GM06990 (cell line): ENCODE results near the gene CNTN5.

Experiments used
- DNase-seq: peaks from one replicate; pipeline ENCODE4 v3.0.0-alpha.2; 2011; ENCODE audit not compliant: insufficient read length; ENCODE audit errors: extremely low read depth
- H3K27me3 ChIP-seq: replicated peaks from 2 replicates; pipeline ENCODE4 v1.6.0; 2011; ENCODE audit warnings: low read length; ENCODE audit not compliant: control insufficient read depth, insufficient read depth
- H3K36me3 ChIP-seq: 2 replicates; pipeline ENCODE4 v1.5.1; 2011; ENCODE audit warnings: low read length; ENCODE audit not compliant: control insufficient read depth, insufficient read depth
- H3K4me3 ChIP-seq: replicated peaks from 2 replicates; pipeline ENCODE4 v1.5.1; 2011; ENCODE audit warnings: low read depth, mild to moderate bottlenecking, control low read depth, low read length
- TF ChIP-seq, protein P1 (sequence below): IDR thresholded peaks from 2 replicates; pipeline ENCODE4 v1.5.1; 2011; ENCODE audit warnings: low read length, control low read depth, mild to moderate bottlenecking, inconsistent platforms; ENCODE audit not compliant: insufficient read depth, poor library complexity, severe bottlenecking

The CNTN5 gene

DNA sequence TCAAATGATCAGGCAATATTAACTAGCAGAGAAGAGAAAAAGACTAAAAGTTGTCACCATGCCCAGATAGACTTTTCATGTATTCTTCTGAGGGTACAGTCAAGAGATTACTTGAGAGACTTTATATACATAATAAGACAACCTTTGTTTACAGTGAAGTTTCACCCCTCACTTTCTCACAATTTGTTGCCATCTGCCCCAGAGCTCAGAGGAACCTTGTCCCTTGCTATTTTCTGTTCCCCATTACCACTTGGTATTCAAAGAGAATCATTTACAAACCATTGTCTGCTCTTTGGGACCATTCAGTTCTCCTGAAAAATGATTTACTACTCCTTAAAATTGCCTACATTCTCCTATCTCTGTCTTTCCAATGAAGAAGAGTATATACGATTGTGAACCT, 544.6 kb downstream of the CNTN5 start:
- Histone ChIP-seq H3K36me3 (no peaks in the 10 kb centered on the region), H3K27me3 (no peaks in the 10 kb centered on the region), H3K4me3 (no peak overlapping the region)
- no peak for DNase-seq
- TF ChIP-seq, protein P1, sequence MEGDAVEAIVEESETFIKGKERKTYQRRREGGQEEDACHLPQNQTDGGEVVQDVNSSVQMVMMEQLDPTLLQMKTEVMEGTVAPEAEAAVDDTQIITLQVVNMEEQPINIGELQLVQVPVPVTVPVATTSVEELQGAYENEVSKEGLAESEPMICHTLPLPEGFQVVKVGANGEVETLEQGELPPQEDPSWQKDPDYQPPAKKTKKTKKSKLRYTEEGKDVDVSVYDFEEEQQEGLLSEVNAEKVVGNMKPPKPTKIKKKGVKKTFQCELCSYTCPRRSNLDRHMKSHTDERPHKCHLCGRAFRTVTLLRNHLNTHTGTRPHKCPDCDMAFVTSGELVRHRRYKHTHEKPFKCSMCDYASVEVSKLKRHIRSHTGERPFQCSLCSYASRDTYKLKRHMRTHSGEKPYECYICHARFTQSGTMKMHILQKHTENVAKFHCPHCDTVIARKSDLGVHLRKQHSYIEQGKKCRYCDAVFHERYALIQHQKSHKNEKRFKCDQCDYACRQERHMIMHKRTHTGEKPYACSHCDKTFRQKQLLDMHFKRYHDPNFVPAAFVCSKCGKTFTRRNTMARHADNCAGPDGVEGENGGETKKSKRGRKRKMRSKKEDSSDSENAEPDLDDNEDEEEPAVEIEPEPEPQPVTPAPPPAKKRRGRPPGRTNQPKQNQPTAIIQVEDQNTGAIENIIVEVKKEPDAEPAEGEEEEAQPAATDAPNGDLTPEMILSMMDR: no peak

DNA sequence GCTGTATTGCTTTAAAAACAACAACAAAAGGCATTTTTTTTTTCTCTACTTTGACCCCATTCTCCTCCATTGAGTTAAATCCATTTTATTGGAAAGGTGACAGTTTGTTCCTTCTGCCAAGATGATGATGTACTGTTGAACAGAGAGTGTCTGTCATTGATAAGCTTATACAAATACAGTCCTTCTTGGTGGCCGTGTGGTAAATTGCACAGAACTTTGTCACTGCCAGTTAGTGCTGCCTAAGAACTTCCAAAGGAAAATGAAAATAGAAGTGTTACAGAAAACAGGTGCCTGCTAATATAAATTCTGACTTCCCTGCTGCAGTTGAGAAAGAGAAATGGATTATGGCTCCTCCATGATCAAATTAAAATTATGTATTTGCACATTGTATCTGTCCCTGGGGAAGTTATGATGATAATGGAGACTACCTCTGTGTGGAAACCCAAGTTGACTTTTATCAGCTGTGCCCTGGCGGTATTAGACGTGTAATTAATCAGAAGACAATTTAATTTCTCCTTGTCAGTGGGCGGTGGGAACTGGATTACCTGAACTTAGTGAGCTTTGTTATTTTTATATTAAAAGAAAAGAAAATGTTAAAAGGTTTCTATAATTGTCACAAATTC, 546.7 kb downstream of the CNTN5 start:
- TF ChIP-seq, protein P1: no peak
- Histone ChIP-seq H3K36me3 (no peaks in the 10 kb centered on the region), H3K27me3 (no peaks in the 10 kb centered on the region), H3K4me3 (no peak overlapping the region)
- no peak for DNase-seq

DNA sequence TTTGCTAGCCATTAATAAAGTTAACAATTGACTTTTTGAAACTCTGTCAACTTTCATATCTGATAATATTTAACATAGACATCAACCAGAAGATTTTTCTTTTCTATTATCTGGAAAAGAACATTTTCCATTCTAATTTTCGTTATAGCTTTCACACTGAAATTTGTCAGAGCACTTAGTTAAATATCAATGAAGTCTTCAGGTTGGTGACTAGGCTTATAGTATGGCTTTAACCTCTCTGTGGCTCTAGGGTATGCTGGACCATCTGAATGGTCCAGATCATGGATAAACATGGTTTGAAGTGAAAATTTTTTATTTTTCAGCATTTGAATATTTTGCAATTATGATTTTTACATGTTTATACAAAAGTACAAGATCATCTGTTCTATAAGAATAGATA, 548.1 kb downstream of the CNTN5 start:
- no peak for DNase-seq
- Histone ChIP-seq H3K27me3 (no peaks in the 10 kb centered on the region), H3K4me3 (no peak overlapping the region), H3K36me3 (no peaks in the 10 kb centered on the region)
- TF ChIP-seq, protein P1: no peak

DNA sequence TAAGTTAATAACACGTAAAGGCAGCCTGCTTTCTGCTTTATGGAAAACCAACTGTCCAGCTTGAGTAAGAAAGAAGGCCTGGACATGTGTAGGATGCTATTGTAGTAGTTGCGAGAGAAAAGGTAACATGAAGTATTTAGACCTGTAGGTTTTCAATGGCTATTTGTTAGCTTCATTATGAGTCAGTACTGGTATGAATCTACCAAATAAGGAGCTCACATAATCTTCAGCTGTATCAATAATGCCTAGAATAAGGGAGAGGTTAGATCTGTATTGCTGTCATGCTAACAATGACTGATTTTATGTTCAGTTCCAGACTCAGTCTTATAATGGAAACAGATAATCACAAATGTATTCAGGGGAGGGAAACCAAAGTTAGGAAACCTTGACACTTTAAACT, 550.3 kb downstream of the CNTN5 start:
- H3K27me3 ChIP-seq: no peaks in the 10 kb centered on the region
- H3K36me3 ChIP-seq: no peaks in the 10 kb centered on the region
- H3K4me3 ChIP-seq: no peak overlapping the region
- TF ChIP-seq, protein P1: no peak
- no peak for DNase-seq

DNA sequence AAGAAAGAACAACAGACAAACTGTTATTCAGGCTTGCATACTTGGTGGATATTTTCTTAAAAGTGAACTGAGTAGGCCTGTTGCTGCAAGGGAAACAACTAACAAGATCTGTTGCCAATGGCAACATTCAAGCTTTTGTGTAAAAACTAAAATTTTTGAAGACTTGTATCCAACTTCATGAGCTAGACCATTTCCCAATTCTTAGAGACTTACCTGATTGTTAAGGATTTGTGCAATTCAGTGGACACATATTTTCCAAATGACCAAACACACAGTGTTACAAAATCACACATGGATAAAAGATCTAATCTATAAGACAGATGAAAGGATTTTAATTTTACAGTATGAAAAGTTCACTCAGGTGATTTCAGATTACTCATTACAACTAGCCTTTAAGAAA, 564.1 kb downstream of the CNTN5 start:
- Histone ChIP-seq H3K27me3 (no peaks in the 10 kb centered on the region), H3K4me3 (no peak overlapping the region), H3K36me3 (no peaks in the 10 kb centered on the region)
- TF ChIP-seq, protein P1: no peak
- no peak for DNase-seq

DNA sequence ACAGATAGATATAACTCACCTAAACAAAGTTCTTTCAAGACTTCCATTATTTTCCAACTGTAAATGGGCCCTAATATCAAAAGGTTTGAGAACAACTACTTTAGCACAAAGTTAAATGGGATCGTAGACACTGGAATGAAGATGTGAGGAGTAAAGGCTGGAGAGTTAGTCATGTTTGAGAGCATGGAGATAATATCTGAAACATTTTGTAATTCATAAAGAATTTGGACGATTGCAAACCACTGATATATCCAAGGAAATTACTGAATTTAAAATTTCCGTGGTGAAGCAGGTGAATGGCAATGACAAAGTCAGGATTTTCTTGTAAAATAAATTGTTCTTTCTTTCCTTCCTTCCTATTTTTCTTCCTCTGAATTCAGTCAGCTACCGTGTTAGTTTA, 564.9 kb downstream of the CNTN5 start:
- no peak for DNase-seq
- TF ChIP-seq, protein P1: no peak
- Histone ChIP-seq H3K4me3 (no peak overlapping the region), H3K27me3 (no peaks in the 10 kb centered on the region), H3K36me3 (no peaks in the 10 kb centered on the region)
